A549 treated with ZK216348 at 1 μM for 4 hours (cell line): ENCODE measurements around the gene CD300LF. TPM values are rescaled to one million over a fixed set of nuclear protein-coding genes. Genes with fewer than 3 reads are reported as not detected.

Experiments used
- total RNA-seq: library from RNA; stranded (reverse); fragments of 200-300 nt; extraction: Qiagen RNA extraction; gene quantifications from 5 replicates; pipeline ENCODE4 v1.2.3, GENCODE V29; 2022; ENCODE audit warnings: low read depth

CD300LF gene
- not detected in 5 replicates for total RNA-seq

GRCh38 chr17:74712756-74713155 lies at the start of gene CD300LF:
Gene CD300LF (minus strand): TSS chr17:74712923. CDS start chr17:74712866, 57 bp downstream.

GRCh38 chr17:74748529-74749278 lies 36.0 kb upstream of the CD300LF start, which contains the start of gene NHERF1:
Gene NHERF1 (plus strand): TSS chr17:74748628. CDS start chr17:74748847, 219 bp downstream.

GRCh38 chr17:74736513-74737298 lies 24.0 kb upstream of the CD300LF start, which contains the start of gene RAB37:
Gene RAB37 (plus strand): TSS chr17:74737256. CDS start chr17:74737273, 17 bp downstream.

Other genes with a start within 250 kb of the CD300LF start
- gene CD300A, start 246.3 kb downstream of the CD300LF start, total RNA-seq, result not detected in 5 replicates
- gene CD300LB, start 181.4 kb downstream of the CD300LF start, total RNA-seq, result 0.11 TPM in 1 of 5 replicates, not detected in the others
- 0.13 to 0.38 TPM (median 0.23 TPM) in 4 of 5 replicates, not detected in the other for gene CD300C, start 166.8 kb downstream of the CD300LF start, total RNA-seq
- gene CD300H, start 145.4 kb downstream of the CD300LF start, total RNA-seq, result 0.67 to 1.1 TPM (median 0.93 TPM) in 3 of 5 replicates, not detected in the others
- gene CD300LD, start 120.6 kb downstream of the CD300LF start, total RNA-seq, result not detected in 5 replicates
- not detected in 5 replicates for gene CD300E, start 89.2 kb downstream of the CD300LF start, total RNA-seq
- gene RAB37, start 24.3 kb upstream of the CD300LF start, total RNA-seq, result 1.0 to 2.1 TPM (median 1.3 TPM) in 5 replicates
- 28.8 to 52.1 TPM (median 45.9 TPM) in 5 replicates for gene NHERF1, start 35.7 kb upstream of the CD300LF start, total RNA-seq
- gene NAT9, start 63.4 kb upstream of the CD300LF start, total RNA-seq, result 46.7 to 59.5 TPM (median 57.8 TPM) in 5 replicates
- 0.21 to 0.52 TPM (median 0.27 TPM) in 5 replicates for gene GRIN2C, start 147.0 kb upstream of the CD300LF start, total RNA-seq
- gene FDXR, start 160.1 kb upstream of the CD300LF start, total RNA-seq, result 33.6 to 70.0 TPM (median 67.8 TPM) in 5 replicates
- not detected in 5 replicates for gene FADS6, start 180.7 kb upstream of the CD300LF start, total RNA-seq
- gene USH1G, start 210.3 kb upstream of the CD300LF start, total RNA-seq, result 0.08 to 0.18 TPM (median 0.12 TPM) in 4 of 5 replicates, not detected in the other
- 0.06 to 0.14 TPM in 2 of 5 replicates, not detected in the others for gene OTOP2, start 211.3 kb upstream of the CD300LF start, total RNA-seq
- not detected in 5 replicates for gene OTOP3, start 223.0 kb upstream of the CD300LF start, total RNA-seq